ENCODE results near the gene PIK3C2G. TPM values are rescaled to one million over a fixed set of nuclear protein-coding genes. Genes with fewer than 3 reads are reported as not detected.
"Not testable (repeated sequence)": the region's sequence is repeated elsewhere in the genome, so short reads cannot be mapped to it uniquely, and the experiment has no call there.

Gene PIK3C2G
- total RNA-seq, 1 experiment from 2014 or later = not detected

DNA sequence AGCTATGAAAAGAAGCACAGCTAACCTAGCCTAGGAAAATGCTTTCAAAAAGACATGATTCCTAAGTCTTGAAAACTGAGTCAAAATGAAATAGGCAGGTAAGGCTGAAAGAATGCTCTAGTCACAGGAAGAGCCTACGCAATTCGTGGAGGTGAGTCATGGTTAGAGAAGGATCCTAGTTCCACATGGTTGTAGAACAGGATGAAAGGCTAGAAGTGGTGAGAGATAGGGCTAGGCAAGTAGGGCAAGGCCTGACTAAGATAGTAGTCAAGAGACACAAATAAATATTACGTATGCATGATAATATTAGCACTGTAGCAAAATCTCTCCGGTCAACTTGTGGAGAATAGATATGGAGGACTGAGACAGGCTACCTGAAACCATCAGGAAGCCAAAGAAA, 429.3 kb downstream of the PIK3C2G start (continued):
- TF ChIP-seq SIN3A (IDR thresholded peaks at IDR 0.05; ENCODE audit: low read depth) = no peak

DNA sequence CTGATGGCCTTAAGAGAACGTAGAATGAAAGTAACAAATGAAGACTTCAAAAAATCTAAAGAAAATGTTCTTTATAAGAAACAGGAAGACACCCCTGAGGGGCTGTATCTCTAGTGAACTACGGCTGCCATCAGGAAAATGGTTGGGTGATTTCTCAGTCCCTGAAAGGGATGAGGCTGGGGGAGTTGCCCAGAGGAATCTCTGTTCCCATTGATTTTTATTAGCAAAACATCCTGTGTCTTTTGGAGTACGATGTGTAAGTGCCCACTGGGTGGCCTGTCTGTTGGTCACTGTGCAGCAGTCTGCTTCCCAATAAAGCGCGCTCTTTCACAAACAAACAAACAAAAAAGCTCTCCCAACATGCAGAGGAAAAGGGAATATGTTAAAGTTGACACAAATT, 432.7 kb downstream of the PIK3C2G start:
- H3K9me3 ChIP-seq (ENCODE audit: control insufficient read depth in 1 of 2, insufficient read depth in 1 of 2, low read depth in 1 of 2, low read length in 2 of 2); H3K4me2 ChIP-seq (ENCODE audit: low read length); H3K79me2 ChIP-seq (ENCODE audit: insufficient read depth, low read length); H3K36me3 ChIP-seq (ENCODE audit: control insufficient read depth in 1 of 2, insufficient read depth in 2 of 2, low read length in 2 of 2); H3K4me3 ChIP-seq (replicated peaks in 1 of 2; ENCODE audit: low read depth in 1 of 2, low read length in 2 of 2); H3K27ac ChIP-seq (ENCODE audit: low read depth, low read length); ATAC-seq; RAD21 ChIA-PET (ENCODE audit: low non-redundant PET in 1 of 2, low total read pairs in 2 of 2, uncharacterized antibody in 2 of 2, unreplicated experiment in 2 of 2); CTCF ChIA-PET; H2AFZ ChIP-seq (ENCODE audit: low read depth, low read length, poor library complexity, severe bottlenecking); H3K9me2 ChIP-seq (ENCODE audit: insufficient read depth); H3K27me3 ChIP-seq (ENCODE audit: insufficient read depth, low read length); POLR2A ChIA-PET; H3K9ac ChIP-seq (ENCODE audit: low read length); DNase-seq (ENCODE audit: low read depth, low spot score); BruUV-seq (replicated peaks); intact Hi-C loops (cut with micrococcal nuclease); H4K20me1 ChIP-seq (ENCODE audit: insufficient read depth): not testable (repeated sequence)
- H3K4me1 ChIP-seq (ENCODE audit: control insufficient read depth in 1 of 2, insufficient read depth in 2 of 2, low read length in 2 of 2) = peaks cover 0 to 16% of the 10 kb centered on the region in 2 experiments; a peak in 2 of 4 replicates

DNA sequence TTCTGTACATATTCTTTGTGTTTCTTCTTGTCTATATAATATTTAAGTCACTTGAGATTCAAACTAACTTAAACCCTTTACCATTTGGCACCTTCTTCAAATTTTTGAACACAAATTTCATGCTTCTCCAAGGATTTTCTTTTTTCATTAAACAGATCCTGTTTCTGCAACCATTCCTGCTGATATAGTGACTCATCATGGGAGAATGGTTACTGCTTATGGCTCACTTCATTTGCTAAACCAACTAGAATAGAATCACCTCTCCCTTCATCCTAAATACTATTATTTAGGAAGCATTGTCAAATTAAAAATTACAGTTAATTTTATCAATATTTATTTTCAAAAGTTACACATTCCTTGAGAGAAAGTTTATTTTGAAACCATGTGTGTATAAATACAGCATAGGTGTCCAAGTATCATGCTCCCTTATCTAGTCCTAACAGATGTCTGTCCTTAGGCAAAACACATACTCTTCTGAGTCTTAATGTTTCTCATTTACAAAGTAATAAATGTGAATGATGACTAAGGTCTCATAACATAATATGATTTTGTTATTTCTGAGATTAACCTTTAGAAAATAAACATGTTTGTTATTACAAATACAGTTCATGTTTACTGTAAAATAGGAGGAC, 435.8 kb downstream of the PIK3C2G start:
- TF ChIP-seq JUND (IDR thresholded peaks at IDR 0.05) (no peak), ELF1 (IDR thresholded peaks at IDR 0.05; ENCODE audit: borderline replicate concordance, low read depth) (no peak), FOSL1 (IDR thresholded peaks at IDR 0.05; ENCODE audit: low read depth) (0 out of 2 replicates have a peak, but pooled peaks have one; percentile 21)
- ChIA-PET POLR2A (no interaction called here), CTCF (no interaction called here), RAD21 (ENCODE audit: low non-redundant PET in 1 of 2, low total read pairs in 2 of 2, uncharacterized antibody in 2 of 2, unreplicated experiment in 2 of 2) (no interaction called here)
- intact Hi-C loops (cut with micrococcal nuclease) = no loop called here
- Histone ChIP-seq H3K36me3 (ENCODE audit: control insufficient read depth in 1 of 2, insufficient read depth in 2 of 2, low read length in 2 of 2) (no peaks in the 10 kb centered on the region), H3K9me2 (ENCODE audit: insufficient read depth) (no peaks in the 10 kb centered on the region), H3K9me3 (ENCODE audit: control insufficient read depth in 1 of 2, insufficient read depth in 1 of 2, low read depth in 1 of 2, low read length in 2 of 2) (no peaks in the 10 kb centered on the region), H4K20me1 (ENCODE audit: insufficient read depth) (no peaks in the 10 kb centered on the region), H3K4me1 (ENCODE audit: control insufficient read depth in 1 of 2, insufficient read depth in 2 of 2, low read length in 2 of 2) (no peaks in the 10 kb centered on the region), H3K9ac (ENCODE audit: low read length) (no peak overlapping the region), H3K27me3 (ENCODE audit: insufficient read depth, low read length) (no peaks in the 10 kb centered on the region), H3K79me2 (ENCODE audit: insufficient read depth, low read length) (no peaks in the 10 kb centered on the region), H3K4me2 (ENCODE audit: low read length) (no peak overlapping the region), H2AFZ (ENCODE audit: low read depth, low read length, poor library complexity, severe bottlenecking) (peak overlapping the region; percentile 8), H3K27ac (ENCODE audit: low read depth, low read length) (no peak overlapping the region), H3K4me3 (replicated peaks in 1 of 2; ENCODE audit: low read depth in 1 of 2, low read length in 2 of 2) (no peak overlapping the region)
- ATAC-seq (no peak), DNase-seq (ENCODE audit: low read depth, low spot score) (no peak)
- no TSS peak for BruUV-seq (replicated peaks)

Other genes starting within 250 kb of the PIK3C2G start
- gene RERGL, start 171.3 kb upstream of the PIK3C2G start, total RNA-seq (2021; ENCODE audit: unreplicated experiment) = not detected

Measured in HCT116 (cell line).